Astrocyte of the hippocampus (primary cell): ENCODE data around the gene DCTN2.
"Not testable (repeated sequence)": the region's sequence is repeated elsewhere in the genome, so short reads cannot be mapped to it uniquely, and the experiment has no call there.

ENCODE experiments used
- DNase-seq: peaks from one replicate; pipeline ENCODE4 v3.0.0; 2011; ENCODE audit warnings: low read depth, low spot score

Gene DCTN2

GRCh38 chr12:57515934-57516541 is 31.0 kb downstream of the DCTN2 start:
- no peak for DNase-seq

- DNase-seq: no peak
These were observed 31.5 kb downstream of the DCTN2 start for GRCh38 chr12:57515408-57515933.

GRCh38 chr12:57514720-57515407 is 32.1 kb downstream of the DCTN2 start:
- DNase-seq: no peak

- DNase-seq: not testable (repeated sequence)
These were observed 32.7 kb downstream of the DCTN2 start for GRCh38 chr12:57514246-57514645.

GRCh38 chr12:57513677-57514076 is 33.3 kb downstream of the DCTN2 start:
- not testable (repeated sequence) for DNase-seq

- no peak for DNase-seq
These were observed 33.7 kb downstream of the DCTN2 start for GRCh38 chr12:57513266-57513665.

- DNase-seq: no peak
These were observed 34.3 kb downstream of the DCTN2 start for GRCh38 chr12:57512665-57513064.

GRCh38 chr12:57511588-57512325 is 35.2 kb downstream of the DCTN2 start:
- no peak for DNase-seq

- no peak for DNase-seq
These were observed 35.8 kb downstream of the DCTN2 start for GRCh38 chr12:57511161-57511560.

GRCh38 chr12:57507796-57508195 is 39.2 kb downstream of the DCTN2 start:
- not testable (repeated sequence) for DNase-seq

GRCh38 chr12:57506541-57506940 is 40.5 kb downstream of the DCTN2 start:
- not testable (repeated sequence) for DNase-seq

- not testable (repeated sequence) for DNase-seq
These were observed 44.6 kb downstream of the DCTN2 start for GRCh38 chr12:57502311-57502969.

GRCh38 chr12:57500213-57500612 is 46.8 kb downstream of the DCTN2 start:
- no peak for DNase-seq

- DNase-seq: no peak
These were observed 48.4 kb downstream of the DCTN2 start for GRCh38 chr12:57498571-57498970.

GRCh38 chr12:57498132-57498502 is 48.9 kb downstream of the DCTN2 start:
- DNase-seq: no peak

GRCh38 chr12:57497223-57498131 is 49.5 kb downstream of the DCTN2 start:
- DNase-seq: no peak

GRCh38 chr12:57496822-57497221 is 50.2 kb downstream of the DCTN2 start:
- no peak for DNase-seq

GRCh38 chr12:57495051-57495701 is 51.8 kb downstream of the DCTN2 start:
- not testable (repeated sequence) for DNase-seq

GRCh38 chr12:57491393-57492280 is 55.4 kb downstream of the DCTN2 start:
- no peak for DNase-seq
